MG63 (cell line): ENCODE results near the gene LSM8. TPM values are rescaled to one million over a fixed set of nuclear protein-coding genes. Genes with fewer than 3 reads are reported as not detected.
A peak's percentile ranks its signal among the peaks of the same experiment; 100 is the strongest.
"Not testable (repeated sequence)": the region's sequence is repeated elsewhere in the genome, so short reads cannot be mapped to it uniquely, and the experiment has no call there.

Experiments
- DNase-seq: peaks from one replicate; pipeline ENCODE4 v3.0.0-alpha.2; 2020
- H3K27me3 ChIP-seq: fragments of 250-450 bp; sonication (Bioruptor Pico); 2 replicates; pipeline ENCODE4 v1.5.1; 2020; ENCODE audit warnings: mild to moderate bottlenecking, moderate library complexity
- H3K36me3 ChIP-seq: fragments of 250-450 bp; sonication (Bioruptor Pico); 2 replicates; pipeline ENCODE4 v1.5.1; 2020; ENCODE audit warnings: mild to moderate bottlenecking, moderate library complexity
- H3K4me3 ChIP-seq: fragments of 250-450 bp; sonication (Bioruptor Pico); 2 replicates; pipeline ENCODE4 v1.5.1; 2020; ENCODE audit warnings: mild to moderate bottlenecking, moderate library complexity
- H3K9me3 ChIP-seq: fragments of 250-450 bp; sonication (Bioruptor Pico); 2 replicates; pipeline ENCODE4 v1.5.1; 2020; ENCODE audit warnings: mild to moderate bottlenecking, moderate library complexity
- total RNA-seq: library from RNA; depleted of rRNA; stranded (reverse); fragments of >200 nt; shearing (Covaris generic); gene quantifications from 2 replicates; pipeline ENCODE4 v1.2.3, GENCODE V29; 2014; ENCODE audit warnings: low replicate concordance

The LSM8 gene
- total RNA-seq, 1 experiment from 2014 or later: 38.8 TPM

DNA sequence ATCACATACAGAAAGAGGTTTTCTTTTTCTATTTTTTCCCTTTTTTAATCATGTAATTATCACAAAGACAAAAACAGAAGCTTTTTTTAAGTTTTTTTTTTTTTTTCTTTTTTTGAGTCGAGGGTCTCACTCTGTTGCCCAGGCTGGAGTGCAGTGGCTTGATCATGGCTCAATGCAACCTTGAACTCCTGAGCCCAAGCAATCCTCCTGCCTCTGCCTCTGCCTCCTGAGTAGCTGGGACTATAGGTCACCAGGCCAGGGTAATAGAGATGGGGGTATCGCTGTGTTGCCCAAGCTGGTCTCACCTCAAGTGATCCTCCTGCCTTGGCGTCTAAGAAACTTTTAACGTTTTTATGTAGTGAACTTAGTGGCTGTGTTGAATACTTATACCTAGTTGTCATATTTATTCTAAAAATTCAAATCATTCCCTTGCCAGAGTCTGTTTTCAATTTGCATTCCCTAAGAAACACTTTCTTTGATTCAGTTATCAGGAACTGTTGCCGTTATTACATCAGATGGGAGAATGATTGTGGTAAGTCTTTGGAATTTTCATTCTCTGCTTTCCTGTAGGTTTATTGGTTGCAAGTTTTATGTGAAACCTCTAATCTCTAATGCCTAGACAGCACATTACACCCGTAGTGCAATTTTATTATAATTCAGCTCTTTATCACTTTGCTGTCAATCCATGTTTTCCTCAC is 1.3 kb downstream of the LSM8 start:
- Histone ChIP-seq H3K4me3 (peak overlapping the region; percentile 90), H3K27me3 (no peaks in the 10 kb centered on the region), H3K9me3 (no peaks in the 10 kb centered on the region), H3K36me3 (peaks cover 41% of the 10 kb centered on the region)
- DNase-seq: no peak

DNA sequence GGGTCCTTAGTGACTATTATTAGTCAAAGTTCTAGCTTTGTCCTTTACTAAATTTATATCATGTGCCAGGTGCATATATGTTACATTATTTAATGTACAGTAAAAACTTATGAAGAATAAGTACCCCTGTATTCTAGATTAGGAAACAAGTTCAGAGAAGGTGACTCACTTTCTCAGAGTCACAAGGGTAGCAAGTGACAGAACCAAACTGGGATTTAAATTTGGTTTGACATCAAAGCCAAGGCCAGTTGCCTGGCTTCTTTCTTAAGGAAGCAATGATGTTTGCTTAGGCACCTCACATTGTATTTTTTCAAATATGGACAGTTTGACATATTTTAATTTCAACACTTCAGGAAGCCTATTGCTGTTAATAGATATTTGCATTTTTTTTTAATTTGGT is 2.5 kb downstream of the LSM8 start:
- Histone ChIP-seq H3K9me3 (no peaks in the 10 kb centered on the region), H3K27me3 (no peaks in the 10 kb centered on the region), H3K4me3 (no peak overlapping the region), H3K36me3 (peaks cover 45% of the 10 kb centered on the region)
- DNase-seq: no peak

- Histone ChIP-seq H3K4me3 (no peak overlapping the region), H3K9me3 (no peaks in the 10 kb centered on the region), H3K36me3 (peaks cover 10% of the 10 kb centered on the region), H3K27me3 (no peaks in the 10 kb centered on the region)
- DNase-seq: no peak
Observed at GRCh38 chr7:118194571-118194970, 10.6 kb downstream of the LSM8 start.

DNA sequence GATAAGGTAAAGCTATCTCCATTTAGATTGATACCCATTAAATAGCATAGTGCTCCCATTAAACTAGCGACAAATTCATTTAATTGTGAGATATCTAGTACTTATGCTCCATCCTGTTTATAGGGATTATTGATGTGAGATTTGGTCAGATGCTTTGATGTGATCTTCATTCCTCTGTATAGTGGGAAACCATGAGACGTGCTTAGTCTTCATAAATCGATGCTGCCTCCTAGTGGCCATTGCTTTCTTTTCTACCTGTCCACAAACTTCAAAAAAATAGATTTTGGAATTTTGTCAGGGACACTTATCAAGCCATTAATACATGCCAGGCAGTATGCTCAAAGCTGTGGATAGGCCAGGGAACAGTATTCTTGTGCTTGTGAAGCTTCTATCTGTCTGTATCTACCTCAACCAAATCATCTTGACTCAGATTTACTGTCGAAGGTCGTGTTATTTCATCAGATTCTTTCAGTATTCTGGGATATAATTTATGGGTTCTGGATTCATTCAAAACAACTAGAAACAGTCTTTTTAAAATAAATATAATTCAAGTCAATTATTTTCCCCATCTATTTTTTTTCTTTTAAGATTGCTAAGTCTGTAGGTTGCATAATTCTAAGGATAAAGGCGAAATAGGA is 12.0 kb downstream of the LSM8 start:
- H3K27me3 ChIP-seq: no peaks in the 10 kb centered on the region
- peaks cover 6% of the 10 kb centered on the region; the same call in 1 of the 2 replicates for H3K36me3 ChIP-seq
- no peaks in the 10 kb centered on the region for H3K9me3 ChIP-seq
- peak; percentile 14 for DNase-seq
- no peak overlapping the region for H3K4me3 ChIP-seq

DNA sequence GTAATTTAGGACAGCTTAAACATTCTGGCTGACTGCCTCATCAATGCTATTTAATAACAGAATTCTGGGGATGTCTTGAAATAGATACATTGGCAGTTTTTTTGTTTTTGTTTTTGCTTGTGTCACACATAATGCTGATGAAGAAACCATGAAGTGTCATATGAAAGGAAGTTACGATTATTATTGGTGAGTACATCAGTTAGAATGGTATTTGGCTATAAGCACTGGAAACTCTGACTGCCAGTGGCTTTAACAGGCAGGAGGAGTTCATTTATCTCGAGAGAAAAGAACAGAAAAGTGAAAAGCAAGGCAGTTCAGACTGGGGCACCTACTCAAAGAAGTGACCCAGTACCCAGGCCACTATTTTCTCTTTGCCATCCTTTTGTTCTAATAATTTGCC is 18.1 kb downstream of the LSM8 start:
- H3K4me3 ChIP-seq: no peak overlapping the region
- no peak for DNase-seq

GRCh38 chr7:118214051-118214832 is 30.3 kb downstream of the LSM8 start:
- Histone ChIP-seq H3K36me3 (no peaks in the 10 kb centered on the region), H3K9me3 (no peaks in the 10 kb centered on the region), H3K27me3 (no peaks in the 10 kb centered on the region), H3K4me3 (peak overlapping the region; percentile 44)
- DNase-seq: peak; percentile 63

More for the DNA sequence above, 18.1 kb downstream of the LSM8 start:
- Histone ChIP-seq H3K27me3 (no peaks in the 10 kb centered on the region), H3K36me3 (no peaks in the 10 kb centered on the region), H3K9me3 (no peaks in the 10 kb centered on the region)

DNA sequence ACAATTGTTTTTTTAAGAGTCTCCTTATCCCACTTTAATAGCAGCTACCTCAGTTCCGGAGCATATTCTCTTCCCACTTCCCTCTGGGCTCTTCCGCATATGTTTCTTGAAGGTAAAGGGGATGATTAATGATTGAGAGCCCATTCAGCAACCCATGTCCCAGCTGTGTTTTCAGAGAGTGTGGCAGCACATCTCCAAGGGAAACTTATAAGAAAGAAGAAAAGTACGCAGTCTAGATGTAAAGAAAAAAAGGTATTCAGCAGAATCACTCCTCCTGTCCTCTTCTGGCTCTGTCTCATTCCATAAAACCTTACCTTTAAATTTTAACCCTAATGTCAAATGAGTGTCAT is 30.8 kb downstream of the LSM8 start:
- Histone ChIP-seq H3K27me3 (no peaks in the 10 kb centered on the region), H3K4me3 (peak overlapping the region; percentile 44), H3K36me3 (no peaks in the 10 kb centered on the region), H3K9me3 (no peaks in the 10 kb centered on the region)
- DNase-seq: no peak

- Histone ChIP-seq H3K36me3 (no peaks in the 10 kb centered on the region), H3K9me3 (no peaks in the 10 kb centered on the region), H3K4me3 (no peak overlapping the region), H3K27me3 (no peaks in the 10 kb centered on the region)
- no peak for DNase-seq
Observed at GRCh38 chr7:118217210-118217619, 33.3 kb downstream of the LSM8 start.

- H3K27me3 ChIP-seq: no peaks in the 10 kb centered on the region
- DNase-seq: no peak
- no peak overlapping the region for H3K4me3 ChIP-seq
- no peaks in the 10 kb centered on the region for H3K36me3 ChIP-seq
- no peaks in the 10 kb centered on the region for H3K9me3 ChIP-seq
Observed at GRCh38 chr7:118218413-118219156, 34.6 kb downstream of the LSM8 start.

- Histone ChIP-seq H3K9me3 (no peaks in the 10 kb centered on the region), H3K36me3 (no peaks in the 10 kb centered on the region), H3K27me3 (no peaks in the 10 kb centered on the region), H3K4me3 (no peak overlapping the region)
- DNase-seq: no peak
Observed at GRCh38 chr7:118219157-118219512, 35.2 kb downstream of the LSM8 start.

GRCh38 chr7:118220583-118220982 is 36.6 kb downstream of the LSM8 start:
- no peak for DNase-seq
- Histone ChIP-seq H3K36me3 (no peaks in the 10 kb centered on the region), H3K9me3 (no peaks in the 10 kb centered on the region), H3K27me3 (no peaks in the 10 kb centered on the region), H3K4me3 (no peak overlapping the region)

GRCh38 chr7:118222591-118222990 is 38.6 kb downstream of the LSM8 start:
- Histone ChIP-seq H3K4me3 (no peak overlapping the region), H3K9me3 (no peaks in the 10 kb centered on the region), H3K36me3 (no peaks in the 10 kb centered on the region), H3K27me3 (no peaks in the 10 kb centered on the region)
- DNase-seq: no peak

GRCh38 chr7:118224521-118224920 is 40.6 kb downstream of the LSM8 start, which contains the start of gene ANKRD7:
TSS of gene ANKRD7 (plus strand) at chr7:118224704. CDS start at chr7:118224831, 127 bp downstream.
- no peaks in the 10 kb centered on the region for H3K9me3 ChIP-seq

GRCh38 chr7:118232837-118233236 is 48.9 kb downstream of the LSM8 start:
- H3K9me3 ChIP-seq: no peaks in the 10 kb centered on the region
- no peak overlapping the region for H3K4me3 ChIP-seq
- H3K27me3 ChIP-seq: no peaks in the 10 kb centered on the region
- no peak for DNase-seq
- H3K36me3 ChIP-seq: no peaks in the 10 kb centered on the region

More at GRCh38 chr7:118224521-118224920, 40.6 kb downstream of the LSM8 start, which contains the start of gene ANKRD7:
- no peaks in the 10 kb centered on the region for H3K36me3 ChIP-seq
- no peak within 1 kb of the TSS for H3K4me3 ChIP-seq
- DNase-seq: no peak
- no peaks in the 10 kb centered on the region for H3K27me3 ChIP-seq

- Histone ChIP-seq H3K4me3 (no peak overlapping the region), H3K36me3 (no peaks in the 10 kb centered on the region), H3K9me3 (no peaks in the 10 kb centered on the region), H3K27me3 (no peaks in the 10 kb centered on the region)
- DNase-seq: no peak
Observed at GRCh38 chr7:118233799-118234198, 49.8 kb downstream of the LSM8 start.

DNA sequence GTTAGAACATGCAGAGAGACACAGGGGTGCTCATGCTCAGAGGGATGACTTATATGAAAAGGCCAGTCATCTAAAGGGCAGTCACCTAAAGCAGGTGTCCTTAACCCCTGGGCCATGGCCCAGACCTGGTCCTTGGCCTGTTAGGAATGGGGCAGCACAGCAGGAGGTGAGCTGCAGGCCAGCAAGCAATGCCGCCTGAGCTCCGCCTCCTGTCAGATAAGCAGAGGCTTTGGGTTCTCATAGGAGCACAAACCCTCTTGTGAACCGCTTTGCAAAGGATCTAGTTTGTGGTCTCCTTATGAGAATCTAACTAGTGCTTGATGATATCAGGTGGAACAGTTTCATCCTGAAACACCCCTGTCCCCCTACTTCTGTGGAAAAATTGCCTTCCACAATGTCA is 55.0 kb downstream of the LSM8 start:
- no peak overlapping the region for H3K4me3 ChIP-seq
- no peaks in the 10 kb centered on the region for H3K36me3 ChIP-seq
- H3K9me3 ChIP-seq: no peaks in the 10 kb centered on the region
- no peaks in the 10 kb centered on the region for H3K27me3 ChIP-seq
- no peak for DNase-seq

DNA sequence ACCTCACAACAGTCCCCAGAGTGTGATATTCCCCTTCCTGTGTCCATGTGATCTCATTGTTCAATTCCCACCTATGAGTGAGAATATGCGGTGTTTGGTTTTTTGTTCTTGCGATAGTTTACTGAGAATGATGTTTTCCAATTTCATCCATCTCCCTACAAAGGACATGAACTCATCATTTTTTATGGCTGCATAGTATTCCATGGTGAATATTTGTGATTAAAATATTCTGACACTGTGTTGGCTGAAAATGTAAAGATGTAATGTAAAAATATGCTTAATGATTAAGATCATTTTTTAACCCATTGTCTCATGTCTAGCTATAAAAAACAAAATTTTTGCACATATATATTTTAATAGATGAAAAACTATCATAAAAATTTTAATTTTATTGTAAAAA is 56.4 kb downstream of the LSM8 start:
- DNase-seq, H3K36me3 ChIP-seq, H3K4me3 ChIP-seq, H3K9me3 ChIP-seq, H3K27me3 ChIP-seq: not testable (repeated sequence)
